ENCODE data around the gene GID8. TPM values are rescaled to one million over a fixed set of nuclear protein-coding genes. Genes with fewer than 3 reads are reported as not detected.

Gene GID8
- total and polyA plus RNA-seq, 9 of the 15 experiments (the other 6 are each of a cell fraction or from before 2014, with no cell fraction given) = 7.5 to 31.6 (median 22.2) TPM

- TF ChIP-seq SIN3A (IDR thresholded peaks at IDR 0.05; ENCODE audit: borderline replicate concordance in 2 of 2, control insufficient read depth in 1 of 2, low read depth in 2 of 2, low read length in 2 of 2) = 0 out of 4 replicates have a peak, but pooled peaks of 1 of the 2 experiments have one; percentile 37
- TF ChIP-seq MNT (conservative IDR thresholded peaks at IDR 0.05) = peak in 1 of 2 experiments; percentile 52; a peak in 1 of 4 replicates
- no peak for TF ChIP-seq SMAD1 (IDR thresholded peaks at IDR 0.05; ENCODE audit: low read depth, low read length, partially characterized antibody)
- TF ChIP-seq ZNF23 (CRISPR knock-in tag; IDR thresholded peaks at IDR 0.05) = no peak
- TF ChIP-seq ETV1 (tag; conservative IDR thresholded peaks at IDR 0.05; ENCODE audit: low read depth) = no peak
- no peak for TF ChIP-seq ZNF316 (IDR thresholded peaks at IDR 0.05)
- no peak for TF ChIP-seq FOXJ3 (CRISPR knock-in tag; IDR thresholded peaks at IDR 0.05)
- TF ChIP-seq PML (IDR thresholded peaks at IDR 0.05; ENCODE audit: low read length) = no peak
- TF ChIP-seq FOXJ2 (tag; IDR thresholded peaks at IDR 0.05) = no peak
- 0 out of 4 replicates have a peak, but pooled peaks of 1 of the 2 experiments have one; percentile 38 for TF ChIP-seq FOXA3 (CRISPR knock-in tag; conservative IDR thresholded peaks at IDR 0.05 in 1 of 2, IDR thresholded peaks at IDR 0.05 in 1 of 2)
- TF ChIP-seq SAFB (IDR thresholded peaks at IDR 0.05; ENCODE audit: borderline replicate concordance, low read depth, low read length) = peak; percentile 71
- no peak for TF ChIP-seq CCAR2 (IDR thresholded peaks at IDR 0.05; ENCODE audit: low read depth, low read length)
- peak; percentile 27; the same call in 1 of the 2 replicates for TF ChIP-seq FOXP1 (CRISPR knock-in tag; IDR thresholded peaks at IDR 0.05)
- TF ChIP-seq SNRNP70 (optimal IDR thresholded peaks at IDR 0.05; ENCODE audit: low read depth, low read length) = no peak
- TF ChIP-seq ZNF212 (CRISPR knock-in tag; IDR thresholded peaks at IDR 0.05) = no peak
- peak; percentile 50; the same call in 1 of the 2 replicates for TF ChIP-seq SOX6 (IDR thresholded peaks at IDR 0.05)
- TF ChIP-seq ZNF592 (IDR thresholded peaks at IDR 0.05) = 0 out of 2 replicates have a peak, but pooled peaks have one; percentile 23
- TF ChIP-seq PRMT5 (CRISPR knock-in tag; IDR thresholded peaks at IDR 0.05) = no peak
- no peak for TF ChIP-seq ZNF280A (IDR thresholded peaks at IDR 0.05; ENCODE audit: low read depth, partially characterized antibody)
Observed at GRCh38 chr20:62926229-62927127, 11.5 kb upstream of the GID8 start, which contains the start of gene DIDO1 (continued).
